Fibroblast of lung (primary cell): ENCODE data around the gene CCDC60. TPM values are rescaled to one million over a fixed set of nuclear protein-coding genes. Genes with fewer than 3 reads are reported as not detected.

ENCODE experiments used
- DNase-seq, 2 donors: peaks; one replicate each; pipeline versions ENCODE4 v3.0.0 to v3.0.0-alpha.2; 2010; ENCODE audit warnings: low read depth in 2 of 2
- H2AFZ ChIP-seq: 2 replicates; pipeline ENCODE4 v1.5.1; 2012; ENCODE audit warnings: low read length, control low read depth, inconsistent platforms
- H3K27ac ChIP-seq: 2 replicates; pipeline ENCODE4 v1.5.1; 2011; ENCODE audit warnings: low read length, control low read depth; ENCODE audit not compliant: insufficient read depth
- H3K27me3 ChIP-seq: 2 replicates; pipeline ENCODE4 v1.5.1; 2011; ENCODE audit warnings: mild to moderate bottlenecking, low read length; ENCODE audit not compliant: control insufficient read depth, insufficient read depth
- H3K36me3 ChIP-seq: 2 replicates; pipeline ENCODE4 v1.5.1; 2011; ENCODE audit warnings: low read length; ENCODE audit not compliant: control insufficient read depth, insufficient read depth
- H3K4me1 ChIP-seq: 2 replicates; pipeline ENCODE4 v1.5.1; 2011; ENCODE audit warnings: low read length; ENCODE audit not compliant: control insufficient read depth, insufficient read depth; ENCODE audit errors: extremely low read depth
- H3K4me2 ChIP-seq: 2 replicates; pipeline ENCODE4 v1.5.1; 2011; ENCODE audit warnings: low read length, control low read depth; ENCODE audit not compliant: insufficient read depth; ENCODE audit errors: extremely low read depth
- H3K4me3 ChIP-seq, 4 experiments: fragments of 200-600 bp in 1 of 4; sonication (generic) in 1 of 4; replicated peaks in 1 of 4; 2 replicates each; pipeline ENCODE4 v1.5.1; 2011 to 2016; ENCODE audit warnings: low read length in 4 of 4, low read depth in 3 of 4, mild to moderate bottlenecking in 3 of 4, control low read depth in 2 of 4, inconsistent platforms in 1 of 4, mixed read lengths in 1 of 4; ENCODE audit not compliant: insufficient read depth in 1 of 4; ENCODE audit errors: control extremely low read depth in 1 of 4
- H3K79me2 ChIP-seq: 2 replicates; pipeline ENCODE4 v1.5.1; 2012; ENCODE audit warnings: mild to moderate bottlenecking, low read length, inconsistent platforms; ENCODE audit not compliant: control insufficient read depth, insufficient read depth
- H3K9ac ChIP-seq: 2 replicates; pipeline ENCODE4 v1.5.1; 2011; ENCODE audit warnings: mild to moderate bottlenecking, low read length, control low read depth; ENCODE audit not compliant: insufficient read depth
- H3K9me3 ChIP-seq: 2 replicates; pipeline ENCODE4 v1.5.1; 2012; ENCODE audit warnings: low read depth, low read length; ENCODE audit not compliant: control insufficient read depth, insufficient read depth
- H4K20me1 ChIP-seq: 2 replicates; pipeline ENCODE4 v1.5.1; 2011; ENCODE audit warnings: low read length; ENCODE audit not compliant: control insufficient read depth, insufficient read depth; ENCODE audit errors: extremely low read depth
- CTCF ChIP-seq, 2 donors: IDR thresholded peaks in 1 of 2; conservative IDR thresholded peaks in 1 of 2; 1 replicate in 1 of 2; 2 replicates in 1 of 2; pipeline ENCODE4 v1.5.1; 2011 to 2012; ENCODE audit warnings: low read length in 2 of 2, control low read depth in 1 of 2, inconsistent platforms in 1 of 2, low read depth in 1 of 2, mild to moderate bottlenecking in 1 of 2
- EZH2 ChIP-seq: IDR thresholded peaks from 2 replicates; pipeline ENCODE4 v1.5.1; 2012; ENCODE audit warnings: low read length, control low read depth, mild to moderate bottlenecking; ENCODE audit errors: missing control alignments
- polyA plus RNA-seq, 2 donors: library from polyadenylated mRNA; depleted of rRNA in 1 of 2; stranded (reverse) in 1 of 2; unstranded in 1 of 2; fragments of >200 nt; gene quantifications; 2 replicates each; pipeline ENCODE4 v1.2.1, GENCODE V29; 2011 to 2012; ENCODE audit warnings: missing spikeins in 1 of 2
- total RNA-seq: library from RNA; depleted of rRNA; stranded (reverse); fragments of >200 nt; gene quantifications from 2 replicates; pipeline ENCODE4 v1.2.1, GENCODE V29; 2014

The CCDC60 gene
- total and polyA plus RNA-seq, 2 donors (not counting 1 experiment from before 2014, with no cell fraction given) = not detected

DNA sequence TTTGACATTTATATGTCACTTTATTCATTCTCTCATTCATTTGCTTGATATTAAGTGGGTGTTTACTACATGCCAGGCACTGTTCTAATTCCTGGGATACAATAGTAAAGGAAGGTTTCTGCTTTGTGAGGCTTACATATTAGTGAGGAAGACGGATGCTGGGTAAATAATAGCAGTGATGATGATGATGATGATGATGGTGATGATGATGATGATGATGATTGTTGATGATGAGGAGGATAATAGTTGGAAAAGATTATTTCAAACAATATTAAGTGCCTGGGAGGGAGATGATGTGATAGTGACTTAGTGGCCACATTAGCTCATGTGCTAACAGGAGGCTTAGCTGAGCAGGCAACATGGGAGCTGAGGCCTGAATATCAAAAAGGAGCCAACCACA, 239.7 kb downstream of the CCDC60 start:
- no peaks in the 10 kb centered on the region for H3K9me3 ChIP-seq
- TF ChIP-seq EZH2 (no peak), CTCF (conservative IDR thresholded peaks at IDR 0.05 in 1 of 2, IDR thresholded peaks at IDR 0.05 in 1 of 2; ENCODE audit: low read depth in 1 of 2, low read length in 2 of 2) (no peak)
- no peaks in the 10 kb centered on the region for H4K20me1 ChIP-seq
- no peak overlapping the region for H3K9ac ChIP-seq
- H3K27ac ChIP-seq = no peak overlapping the region
- H3K4me1 ChIP-seq = no peaks in the 10 kb centered on the region
- H3K27me3 ChIP-seq = no peaks in the 10 kb centered on the region
- no peaks in the 10 kb centered on the region for H3K79me2 ChIP-seq
- no peak overlapping the region for H3K4me3 ChIP-seq
- no peak overlapping the region for H3K4me2 ChIP-seq
- DNase-seq = no peak
- no peaks in the 10 kb centered on the region for H3K36me3 ChIP-seq
- no peak overlapping the region for H2AFZ ChIP-seq

- Histone ChIP-seq H3K27ac (no peak overlapping the region), H3K4me1 (no peaks in the 10 kb centered on the region)
Measured at GRCh38 chr12:119576118-119576810, 241.7 kb downstream of the CCDC60 start.

DNA sequence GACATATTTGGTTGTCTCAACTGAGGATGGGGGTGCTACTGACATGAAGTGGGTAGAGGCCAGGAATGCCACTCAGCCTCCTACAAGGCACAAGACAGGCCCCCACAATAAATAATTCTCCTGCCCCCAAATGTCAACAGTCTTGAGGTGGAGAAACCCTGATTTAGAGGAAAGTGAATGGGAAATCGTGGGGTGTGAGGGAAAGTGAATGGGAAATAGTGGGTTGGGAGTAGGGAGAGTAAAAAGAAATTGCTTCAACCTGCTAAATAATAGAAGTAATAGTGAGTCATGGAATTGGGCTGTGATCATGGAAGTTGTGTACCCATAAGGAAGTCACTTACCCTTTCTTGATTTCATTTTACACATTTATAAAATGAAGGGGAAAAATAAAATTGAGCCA, 242.4 kb downstream of the CCDC60 start:
- H3K27me3 ChIP-seq = no peaks in the 10 kb centered on the region
- no peaks in the 10 kb centered on the region for H3K4me1 ChIP-seq
- no peak overlapping the region for H3K9ac ChIP-seq
- H2AFZ ChIP-seq = no peak overlapping the region
- no peak overlapping the region for H3K27ac ChIP-seq
- no peak overlapping the region for H3K4me3 ChIP-seq
- no peaks in the 10 kb centered on the region for H3K79me2 ChIP-seq
- DNase-seq = no peak
- TF ChIP-seq CTCF (conservative IDR thresholded peaks at IDR 0.05 in 1 of 2, IDR thresholded peaks at IDR 0.05 in 1 of 2; ENCODE audit: low read depth in 1 of 2, low read length in 2 of 2) = no peak
- TF ChIP-seq EZH2 = no peak
- H3K4me2 ChIP-seq = no peak overlapping the region
- no peaks in the 10 kb centered on the region for H3K36me3 ChIP-seq
- H4K20me1 ChIP-seq = no peaks in the 10 kb centered on the region
- H3K9me3 ChIP-seq = no peaks in the 10 kb centered on the region

More at GRCh38 chr12:119576118-119576810, 241.7 kb downstream of the CCDC60 start:
- H3K4me3 ChIP-seq = no peak overlapping the region
- H3K9ac ChIP-seq = no peak overlapping the region
- no peaks in the 10 kb centered on the region for H3K9me3 ChIP-seq
- H3K79me2 ChIP-seq = no peaks in the 10 kb centered on the region
- no peaks in the 10 kb centered on the region for H3K27me3 ChIP-seq
- H2AFZ ChIP-seq = no peak overlapping the region
- H3K36me3 ChIP-seq = no peaks in the 10 kb centered on the region
- TF ChIP-seq CTCF (conservative IDR thresholded peaks at IDR 0.05 in 1 of 2, IDR thresholded peaks at IDR 0.05 in 1 of 2; ENCODE audit: low read depth in 1 of 2, low read length in 2 of 2) = no peak
- TF ChIP-seq EZH2 = no peak
- H4K20me1 ChIP-seq = no peaks in the 10 kb centered on the region
- no peak overlapping the region for H3K4me2 ChIP-seq
- no peak for DNase-seq
